ENCODE measurements around the gene F2RL1.
"Not testable (repeated sequence)": the region's sequence is repeated elsewhere in the genome, so short reads cannot be mapped to it uniquely, and the experiment has no call there.

The F2RL1 gene, protein sequence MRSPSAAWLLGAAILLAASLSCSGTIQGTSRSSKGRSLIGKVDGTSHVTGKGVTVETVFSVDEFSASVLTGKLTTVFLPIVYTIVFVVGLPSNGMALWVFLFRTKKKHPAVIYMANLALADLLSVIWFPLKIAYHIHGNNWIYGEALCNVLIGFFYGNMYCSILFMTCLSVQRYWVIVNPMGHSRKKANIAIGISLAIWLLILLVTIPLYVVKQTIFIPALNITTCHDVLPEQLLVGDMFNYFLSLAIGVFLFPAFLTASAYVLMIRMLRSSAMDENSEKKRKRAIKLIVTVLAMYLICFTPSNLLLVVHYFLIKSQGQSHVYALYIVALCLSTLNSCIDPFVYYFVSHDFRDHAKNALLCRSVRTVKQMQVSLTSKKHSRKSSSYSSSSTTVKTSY

DNA sequence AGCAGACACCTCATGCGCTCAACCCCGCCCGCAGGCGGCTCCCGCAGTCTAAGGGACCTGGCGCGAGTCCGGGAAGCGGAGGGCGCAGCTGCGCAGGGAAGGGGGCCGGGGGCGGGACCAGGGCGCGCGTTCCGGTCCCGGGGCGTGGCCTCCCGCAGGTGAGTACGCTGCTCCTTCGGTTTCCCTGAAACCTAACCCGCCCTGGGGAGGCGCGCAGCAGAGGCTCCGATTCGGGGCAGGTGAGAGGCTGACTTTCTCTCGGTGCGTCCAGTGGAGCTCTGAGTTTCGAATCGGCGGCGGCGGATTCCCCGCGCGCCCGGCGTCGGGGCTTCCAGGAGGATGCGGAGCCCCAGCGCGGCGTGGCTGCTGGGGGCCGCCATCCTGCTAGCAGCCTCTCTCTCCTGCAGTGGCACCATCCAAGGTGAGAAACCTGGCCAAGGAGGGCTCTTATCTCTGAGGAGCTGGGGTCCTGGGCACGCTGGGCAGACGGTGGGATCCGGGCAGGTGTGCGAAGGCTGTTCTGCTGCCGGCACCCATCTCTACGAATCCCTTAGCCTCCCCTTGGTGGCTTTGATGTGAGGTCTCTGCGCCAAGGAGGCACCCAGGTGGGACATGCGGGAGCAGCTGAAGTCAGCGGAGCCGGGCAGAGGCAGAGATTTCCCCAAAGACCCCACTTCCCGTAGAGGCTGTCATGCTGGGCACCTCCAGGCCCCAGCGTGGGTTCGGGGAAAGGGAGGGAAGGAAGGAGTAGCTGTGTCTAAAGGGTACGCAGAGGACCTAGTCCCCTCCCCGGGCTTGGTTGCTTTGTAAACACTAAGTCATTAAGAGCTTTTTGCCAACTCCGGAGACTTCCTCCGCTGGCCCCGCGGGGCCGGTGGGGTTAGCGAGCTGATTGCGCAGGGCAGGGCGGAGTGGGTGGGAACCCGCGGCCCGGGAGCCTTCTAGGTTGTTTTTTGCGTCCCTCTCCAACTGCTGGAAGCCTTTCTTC lies at the start of gene F2RL1:
Gene F2RL1 (plus strand): TSS at position 187 of the 988 bp plus-strand sequence. CDS start 153 bp downstream, at position 340.
- H3K27ac ChIP-seq, result peak within 1 kb of the TSS; percentile 74
- TF ChIP-seq ZFX (IDR thresholded peaks at IDR 0.05; ENCODE audit: borderline replicate concordance), result no peak
- TF ChIP-seq, protein P1, sequence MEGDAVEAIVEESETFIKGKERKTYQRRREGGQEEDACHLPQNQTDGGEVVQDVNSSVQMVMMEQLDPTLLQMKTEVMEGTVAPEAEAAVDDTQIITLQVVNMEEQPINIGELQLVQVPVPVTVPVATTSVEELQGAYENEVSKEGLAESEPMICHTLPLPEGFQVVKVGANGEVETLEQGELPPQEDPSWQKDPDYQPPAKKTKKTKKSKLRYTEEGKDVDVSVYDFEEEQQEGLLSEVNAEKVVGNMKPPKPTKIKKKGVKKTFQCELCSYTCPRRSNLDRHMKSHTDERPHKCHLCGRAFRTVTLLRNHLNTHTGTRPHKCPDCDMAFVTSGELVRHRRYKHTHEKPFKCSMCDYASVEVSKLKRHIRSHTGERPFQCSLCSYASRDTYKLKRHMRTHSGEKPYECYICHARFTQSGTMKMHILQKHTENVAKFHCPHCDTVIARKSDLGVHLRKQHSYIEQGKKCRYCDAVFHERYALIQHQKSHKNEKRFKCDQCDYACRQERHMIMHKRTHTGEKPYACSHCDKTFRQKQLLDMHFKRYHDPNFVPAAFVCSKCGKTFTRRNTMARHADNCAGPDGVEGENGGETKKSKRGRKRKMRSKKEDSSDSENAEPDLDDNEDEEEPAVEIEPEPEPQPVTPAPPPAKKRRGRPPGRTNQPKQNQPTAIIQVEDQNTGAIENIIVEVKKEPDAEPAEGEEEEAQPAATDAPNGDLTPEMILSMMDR (IDR thresholded peaks at IDR 0.05), result no peak

DNA sequence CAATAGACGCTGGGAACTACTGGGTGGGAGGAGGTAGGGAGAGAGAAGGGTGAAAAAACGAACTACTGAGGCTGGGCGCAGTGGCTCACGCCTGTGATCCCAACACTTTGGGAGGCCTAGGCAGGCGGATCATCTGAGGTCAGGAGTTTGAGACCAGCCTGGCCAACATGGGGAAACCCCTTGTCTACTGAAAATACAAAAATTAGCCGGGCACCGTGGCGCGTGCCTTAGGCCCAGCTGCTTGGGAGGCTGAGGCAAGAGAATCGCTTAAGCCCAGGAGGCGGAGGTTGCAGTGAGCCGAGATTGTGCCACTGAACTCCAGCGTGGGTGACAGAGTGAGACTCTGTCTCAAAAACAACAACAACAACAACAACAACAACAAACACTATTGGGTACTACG lies 47.8 kb upstream of the F2RL1 start:
- not testable (repeated sequence) for H3K27ac ChIP-seq

DNA sequence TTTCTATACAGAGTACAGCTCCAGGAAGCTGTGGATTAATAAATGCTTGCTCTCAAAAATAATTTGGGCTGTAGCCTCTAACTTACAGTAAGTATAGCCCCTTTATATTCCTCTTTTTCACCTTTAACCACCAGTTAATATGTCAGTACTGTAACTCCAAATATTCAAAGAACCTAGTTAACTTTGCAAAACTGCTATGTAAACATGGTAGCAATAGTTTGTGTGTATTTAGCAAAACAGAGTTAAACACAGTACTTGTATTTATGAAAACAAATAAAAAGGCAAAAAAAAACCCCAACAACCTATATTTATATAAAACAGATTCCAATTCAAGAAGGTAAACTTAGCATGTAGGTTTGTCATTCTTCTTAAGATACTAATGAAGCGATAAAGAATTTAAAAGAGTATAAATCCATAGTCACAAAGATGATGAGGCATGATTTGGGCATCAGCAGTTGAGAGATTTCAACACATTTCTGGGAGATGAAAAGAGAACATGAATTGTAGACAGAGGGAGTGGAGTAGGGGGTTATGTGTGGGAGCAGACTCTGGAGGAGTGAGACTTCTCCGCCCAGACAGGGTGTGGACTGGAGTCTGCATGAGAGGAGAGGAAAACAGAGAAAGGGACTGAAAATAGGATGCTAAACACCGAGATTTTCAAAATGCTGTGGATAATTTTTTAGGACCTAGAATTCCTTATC lies 47.0 kb upstream of the F2RL1 start:
- no peak overlapping the region for H3K27ac ChIP-seq
- TF ChIP-seq ZFX (IDR thresholded peaks at IDR 0.05; ENCODE audit: borderline replicate concordance), result no peak
- TF ChIP-seq, protein P1 (IDR thresholded peaks at IDR 0.05), result no peak

DNA sequence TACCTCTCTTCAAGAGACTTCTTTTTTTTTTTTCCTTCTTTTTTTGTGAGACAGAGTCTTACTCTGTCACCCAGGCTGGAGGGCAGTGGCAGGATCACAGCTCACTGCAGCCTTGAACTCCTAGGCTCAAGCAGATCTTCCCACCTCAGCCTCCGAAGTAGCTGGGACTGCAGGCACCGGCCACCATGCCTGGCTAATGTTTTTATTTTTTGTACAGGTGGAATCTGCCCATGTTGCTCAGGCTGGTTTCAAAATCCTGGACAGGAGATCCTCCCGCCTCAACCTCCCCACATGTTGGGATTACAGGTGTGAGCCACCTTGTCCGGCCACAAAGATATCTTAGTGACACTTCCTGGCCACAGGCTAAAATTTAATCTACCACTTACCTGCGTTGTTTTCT lies 42.9 kb upstream of the F2RL1 start:
- TF ChIP-seq, protein P1 (IDR thresholded peaks at IDR 0.05), result no peak
- TF ChIP-seq ZFX (IDR thresholded peaks at IDR 0.05; ENCODE audit: borderline replicate concordance), result no peak
- no peak overlapping the region for H3K27ac ChIP-seq

DNA sequence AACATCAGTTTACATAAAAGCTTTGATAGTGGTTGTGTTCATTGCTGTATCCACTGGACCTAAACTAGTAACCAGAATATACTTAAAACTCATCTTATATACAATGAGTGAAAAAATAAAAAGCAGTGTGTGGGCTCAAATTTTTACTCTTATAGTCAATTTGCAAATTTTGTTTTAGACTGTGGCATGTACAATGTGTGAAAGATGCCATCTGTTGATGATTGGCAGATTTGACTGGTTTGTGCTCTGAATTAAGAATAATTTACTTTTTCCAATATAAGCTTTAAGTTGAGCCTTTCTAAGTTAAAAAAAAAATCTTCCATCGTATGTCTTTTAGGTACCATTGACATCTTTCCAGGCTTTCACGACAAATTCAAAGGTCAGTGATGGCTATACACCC lies 42.4 kb upstream of the F2RL1 start:
- H3K27ac ChIP-seq, result no peak overlapping the region
- TF ChIP-seq, protein P1 (IDR thresholded peaks at IDR 0.05), result no peak
- TF ChIP-seq ZFX (IDR thresholded peaks at IDR 0.05; ENCODE audit: borderline replicate concordance), result no peak

DNA sequence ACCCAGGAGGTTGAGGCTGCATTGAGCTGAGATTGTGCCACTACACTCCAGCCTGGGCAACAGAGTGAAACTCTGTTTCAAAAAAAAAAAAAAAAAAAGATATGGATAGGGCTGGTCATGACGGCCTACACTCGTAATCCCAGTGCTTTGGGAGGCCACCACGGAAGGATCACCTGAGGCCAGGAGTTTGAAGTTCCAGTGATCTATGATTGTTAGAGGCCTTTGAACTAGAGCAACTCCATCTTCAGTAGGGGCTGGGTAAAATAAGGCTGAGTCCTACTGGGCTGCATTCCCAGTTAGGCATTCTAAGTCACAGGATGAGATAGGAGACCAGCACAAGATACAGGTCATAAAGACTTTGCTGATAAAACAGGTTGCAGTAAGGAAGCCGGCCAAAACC lies 38.2 kb upstream of the F2RL1 start:
- not testable (repeated sequence) for H3K27ac ChIP-seq

DNA sequence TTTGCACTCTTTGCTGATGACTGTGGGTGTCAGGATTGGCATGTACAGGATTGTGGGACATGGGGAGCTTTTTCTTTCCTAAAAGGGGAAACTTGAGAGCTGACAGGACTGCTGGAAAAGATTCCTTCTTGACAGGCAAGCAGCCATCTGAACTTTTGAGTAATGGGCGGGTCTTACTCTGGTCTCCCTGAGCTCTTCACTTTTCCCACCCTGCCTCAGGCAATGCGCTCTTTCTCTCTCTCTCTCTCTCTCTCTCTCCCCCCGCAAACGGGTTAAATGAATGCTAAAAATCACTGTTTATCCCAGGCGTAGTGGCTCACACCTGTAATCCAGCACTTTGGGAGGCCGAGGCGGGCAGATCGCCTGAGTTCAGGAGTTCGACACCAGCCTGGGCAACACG lies 37.1 kb upstream of the F2RL1 start:
- no peak overlapping the region for H3K27ac ChIP-seq
- no peak for TF ChIP-seq ZFX (IDR thresholded peaks at IDR 0.05; ENCODE audit: borderline replicate concordance)
- TF ChIP-seq, protein P1 (IDR thresholded peaks at IDR 0.05), result no peak
